ENCODE measurements around the gene ANKS1B.
"Not testable (repeated sequence)": the region's sequence is repeated elsewhere in the genome, so short reads cannot be mapped to it uniquely, and the experiment has no call there.

ANKS1B gene

DNA sequence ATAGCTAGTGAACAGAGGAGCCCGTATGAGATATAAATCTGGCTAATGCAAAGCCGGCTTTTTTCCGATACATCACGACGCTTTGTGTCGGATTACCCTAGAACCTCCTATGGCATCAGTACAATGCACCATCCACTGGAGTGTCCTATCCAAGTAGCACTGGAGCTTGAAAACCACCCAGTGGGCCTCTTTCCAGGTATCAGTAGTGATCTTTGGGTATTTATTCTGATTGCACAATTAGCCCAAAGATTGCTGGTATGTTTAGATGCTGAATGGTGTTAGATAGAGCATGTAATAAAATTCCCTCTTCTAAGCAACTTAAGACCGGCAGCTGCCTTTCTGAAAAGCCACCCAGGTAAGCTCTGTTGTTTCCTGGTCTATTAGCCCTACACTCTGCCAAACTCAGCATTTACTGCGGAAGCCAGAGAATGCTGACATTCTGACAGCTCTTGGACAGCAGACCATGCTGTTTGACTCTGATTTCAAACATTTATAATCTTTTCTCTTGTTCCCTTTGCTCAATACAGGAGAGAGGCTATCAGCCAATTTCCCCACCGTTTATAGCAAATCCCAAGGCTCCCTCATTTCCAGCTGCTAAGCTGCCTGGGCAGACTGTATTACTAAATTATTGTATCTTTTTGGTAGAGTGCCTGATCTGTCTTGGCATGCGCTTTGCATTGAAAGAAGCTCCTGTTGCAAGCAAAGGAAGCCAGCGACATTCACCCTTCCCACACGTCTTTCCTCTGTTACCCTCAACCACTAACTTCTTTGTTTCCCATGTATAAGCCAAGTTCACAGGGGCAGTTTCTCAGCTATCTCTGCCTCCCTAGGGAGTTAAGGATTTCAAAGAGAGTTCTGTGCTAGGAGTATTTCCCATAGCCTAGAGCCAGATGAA lies 725.4 kb downstream of the ANKS1B start:
- TF ChIP-seq, protein P1, sequence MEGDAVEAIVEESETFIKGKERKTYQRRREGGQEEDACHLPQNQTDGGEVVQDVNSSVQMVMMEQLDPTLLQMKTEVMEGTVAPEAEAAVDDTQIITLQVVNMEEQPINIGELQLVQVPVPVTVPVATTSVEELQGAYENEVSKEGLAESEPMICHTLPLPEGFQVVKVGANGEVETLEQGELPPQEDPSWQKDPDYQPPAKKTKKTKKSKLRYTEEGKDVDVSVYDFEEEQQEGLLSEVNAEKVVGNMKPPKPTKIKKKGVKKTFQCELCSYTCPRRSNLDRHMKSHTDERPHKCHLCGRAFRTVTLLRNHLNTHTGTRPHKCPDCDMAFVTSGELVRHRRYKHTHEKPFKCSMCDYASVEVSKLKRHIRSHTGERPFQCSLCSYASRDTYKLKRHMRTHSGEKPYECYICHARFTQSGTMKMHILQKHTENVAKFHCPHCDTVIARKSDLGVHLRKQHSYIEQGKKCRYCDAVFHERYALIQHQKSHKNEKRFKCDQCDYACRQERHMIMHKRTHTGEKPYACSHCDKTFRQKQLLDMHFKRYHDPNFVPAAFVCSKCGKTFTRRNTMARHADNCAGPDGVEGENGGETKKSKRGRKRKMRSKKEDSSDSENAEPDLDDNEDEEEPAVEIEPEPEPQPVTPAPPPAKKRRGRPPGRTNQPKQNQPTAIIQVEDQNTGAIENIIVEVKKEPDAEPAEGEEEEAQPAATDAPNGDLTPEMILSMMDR (IDR thresholded peaks at IDR 0.05; ENCODE audit: control insufficient read depth, insufficient read depth, low read depth, low read length, missing control alignments): no peak
- no peak for DNase-seq (ENCODE audit: low read depth)
- H3K4me3 ChIP-seq (ENCODE audit: control insufficient read depth, low read depth, low read length): no peak overlapping the region

DNA sequence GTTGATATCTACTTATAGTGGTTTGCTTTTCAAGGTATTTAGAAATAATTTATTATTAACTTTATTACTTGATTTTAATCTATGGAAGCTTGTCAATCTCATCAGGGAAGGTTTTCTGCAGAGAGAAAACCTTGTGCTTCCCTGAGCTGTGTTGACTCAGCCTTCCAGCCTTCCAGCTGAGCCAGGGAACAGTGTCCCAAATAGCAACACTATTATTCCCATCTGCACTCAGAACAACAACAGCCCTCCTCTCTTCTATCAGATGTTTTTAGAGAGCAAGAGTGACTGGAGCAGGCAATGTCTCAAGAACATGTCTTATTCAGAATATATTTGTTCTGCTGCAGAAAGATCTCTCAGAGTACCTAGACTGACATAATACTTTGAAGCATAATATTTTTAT lies 727.1 kb downstream of the ANKS1B start:
- no peak overlapping the region for H3K4me3 ChIP-seq (ENCODE audit: control insufficient read depth, low read depth, low read length)
- DNase-seq (ENCODE audit: low read depth): no peak
- TF ChIP-seq, protein P1 (IDR thresholded peaks at IDR 0.05; ENCODE audit: control insufficient read depth, insufficient read depth, low read depth, low read length, missing control alignments): no peak

DNA sequence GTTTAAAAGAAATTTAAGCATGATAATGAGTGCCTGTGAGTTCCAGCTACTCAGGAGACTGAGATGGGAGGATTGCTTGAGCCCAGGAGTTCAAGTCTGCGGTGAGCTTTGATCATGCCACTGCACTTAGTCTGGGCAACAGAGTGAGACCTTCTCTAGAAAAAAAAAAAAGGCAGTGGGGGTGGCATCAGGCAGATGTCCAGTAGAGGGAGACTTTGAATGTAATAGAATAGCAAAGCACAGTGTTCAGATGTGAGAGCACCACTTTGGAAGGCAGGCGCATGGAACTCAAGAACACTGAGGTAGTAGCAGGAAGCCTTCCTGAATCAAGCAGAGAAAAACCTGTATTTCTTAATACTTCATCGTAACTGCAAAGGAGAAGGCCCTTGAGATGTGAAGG lies 731.7 kb downstream of the ANKS1B start:
- DNase-seq (ENCODE audit: low read depth): no peak
- TF ChIP-seq, protein P1 (IDR thresholded peaks at IDR 0.05; ENCODE audit: control insufficient read depth, insufficient read depth, low read depth, low read length, missing control alignments): no peak
- no peak overlapping the region for H3K4me3 ChIP-seq (ENCODE audit: control insufficient read depth, low read depth, low read length)

DNA sequence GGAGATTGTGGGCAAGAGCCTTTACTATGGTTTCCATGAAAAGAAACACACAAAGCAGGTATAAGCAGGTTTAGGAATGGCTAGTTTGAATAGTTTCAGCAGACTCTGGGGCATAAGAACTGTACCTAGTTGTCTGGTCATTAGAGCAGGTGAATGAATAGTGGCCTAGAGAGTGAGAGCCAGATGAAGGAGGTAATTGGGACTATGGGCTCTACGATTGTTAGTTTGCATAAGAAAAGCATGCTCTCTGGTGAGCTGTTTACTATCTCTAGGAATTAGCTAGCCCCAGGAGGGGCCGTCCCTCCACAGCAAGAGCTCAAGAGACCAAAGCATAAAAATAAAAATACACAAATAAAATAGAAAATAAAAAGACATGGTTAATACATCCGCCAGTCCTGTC lies 734.6 kb downstream of the ANKS1B start:
- no peak for DNase-seq (ENCODE audit: low read depth)
- H3K4me3 ChIP-seq (ENCODE audit: control insufficient read depth, low read depth, low read length): no peak overlapping the region
- TF ChIP-seq, protein P1 (IDR thresholded peaks at IDR 0.05; ENCODE audit: control insufficient read depth, insufficient read depth, low read depth, low read length, missing control alignments): no peak

DNA sequence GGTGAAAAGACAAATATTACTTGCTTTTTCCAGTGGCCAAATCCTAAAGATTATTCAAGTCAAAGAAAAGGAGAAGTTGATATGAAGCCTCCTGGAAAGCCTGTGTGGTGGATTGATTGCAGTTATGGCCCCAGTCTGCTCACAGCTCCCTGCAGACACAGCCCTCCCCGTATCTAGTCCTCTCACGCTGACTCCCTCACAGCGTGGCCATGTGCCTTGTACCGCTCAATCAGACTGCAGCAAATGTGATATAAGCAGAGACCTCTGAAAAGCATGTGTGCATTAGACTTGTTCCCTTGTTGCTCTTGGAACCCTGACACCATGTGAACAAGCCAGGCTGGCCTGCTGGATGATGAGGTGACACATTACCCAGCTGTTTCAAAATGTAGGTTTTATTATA lies 735.2 kb downstream of the ANKS1B start:
- TF ChIP-seq, protein P1 (IDR thresholded peaks at IDR 0.05; ENCODE audit: control insufficient read depth, insufficient read depth, low read depth, low read length, missing control alignments): no peak
- DNase-seq (ENCODE audit: low read depth): no peak
- H3K4me3 ChIP-seq (ENCODE audit: control insufficient read depth, low read depth, low read length): no peak overlapping the region

DNA sequence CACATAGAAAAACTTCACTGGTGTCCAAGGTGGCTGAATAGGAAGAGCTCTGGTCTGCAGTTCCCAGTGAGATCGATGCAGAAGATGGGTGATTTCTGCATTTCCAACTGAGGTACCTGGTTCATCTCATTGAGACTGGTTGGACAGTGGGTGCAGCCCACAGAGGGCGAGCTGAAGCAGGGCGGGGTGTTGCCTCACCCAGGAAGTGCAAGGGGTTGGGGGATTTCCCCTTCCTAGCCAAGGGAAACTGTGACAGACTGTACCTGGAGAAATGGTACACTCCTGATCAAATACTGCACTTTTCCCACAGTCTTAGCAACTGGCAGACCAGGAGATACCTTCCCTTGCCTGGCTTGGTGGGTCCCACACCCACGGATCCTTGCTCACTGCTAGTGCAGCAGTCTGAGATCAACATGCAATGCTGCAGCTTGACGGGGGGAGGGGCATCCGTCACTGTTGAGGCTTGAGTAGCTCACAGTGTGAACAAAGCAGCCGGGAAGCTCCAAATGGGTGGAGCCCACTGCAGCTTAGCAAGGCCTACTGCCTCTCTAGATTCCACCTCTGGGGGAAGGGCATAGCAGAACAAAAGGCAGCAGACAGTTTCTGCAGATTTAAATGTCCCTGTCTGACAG lies 746.7 kb downstream of the ANKS1B start:
- H3K4me3 ChIP-seq (ENCODE audit: control insufficient read depth, low read depth, low read length); DNase-seq (ENCODE audit: low read depth): not testable (repeated sequence)

DNA sequence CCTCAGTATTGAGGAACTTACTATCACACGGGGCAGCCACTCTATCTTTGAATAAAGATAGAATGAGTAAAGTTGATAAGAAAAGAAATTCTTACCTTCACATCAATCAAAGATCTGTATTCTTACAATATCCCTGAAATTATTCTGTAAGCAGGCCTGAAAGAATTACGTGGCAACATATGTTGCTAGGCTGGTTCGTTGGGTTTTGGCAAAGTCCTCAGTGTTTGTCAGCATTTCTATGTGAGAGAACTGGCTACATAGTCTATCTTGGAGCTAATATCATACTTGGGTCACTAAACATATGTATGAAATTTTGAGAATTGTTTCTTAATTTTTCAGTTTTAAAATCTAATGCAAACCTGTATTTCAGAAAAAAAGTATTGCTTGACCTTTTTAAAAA lies 749.4 kb downstream of the ANKS1B start:
- TF ChIP-seq, protein P1 (IDR thresholded peaks at IDR 0.05; ENCODE audit: control insufficient read depth, insufficient read depth, low read depth, low read length, missing control alignments): no peak
- DNase-seq (ENCODE audit: low read depth): no peak
- H3K4me3 ChIP-seq (ENCODE audit: control insufficient read depth, low read depth, low read length): no peak overlapping the region

Measured in AG09309 (cell line).